D721Med (cell line): ENCODE data around the gene WFS1.

Experiments
- DNase-seq: peaks from one replicate; pipeline ENCODE4 v3.0.0; 2011; ENCODE audit warnings: low spot score; ENCODE audit not compliant: insufficient read length
- FAIRE-seq: peaks from 2 replicates; lab custom pipeline; 2011; peaks lifted over from hg19 to GRCh38; lab: Jason Lieb, UNC
- CTCF ChIP-seq: IDR thresholded peaks from 2 replicates; pipeline ENCODE4 v1.5.1; 2012; ENCODE audit warnings: mild to moderate bottlenecking, control low read depth; ENCODE audit not compliant: insufficient read depth; ENCODE audit errors: missing control alignments

The WFS1 gene

GRCh38 chr4:6300359-6300758 is 30.7 kb downstream of the WFS1 start:
- FAIRE-seq (no peak), DNase-seq (no peak)
- TF ChIP-seq CTCF, result no peak

- no peak for TF ChIP-seq CTCF
- FAIRE-seq, result no peak
- DNase-seq, result no peak
Measured at GRCh38 chr4:6301051-6301731, 31.5 kb downstream of the WFS1 start.

- no peak for DNase-seq
- FAIRE-seq, result no peak
- TF ChIP-seq CTCF, result no peak
Measured at GRCh38 chr4:6301732-6302442, 32.2 kb downstream of the WFS1 start.

- TF ChIP-seq CTCF, result no peak
- FAIRE-seq (no peak), DNase-seq (no peak)
Measured at GRCh38 chr4:6302869-6303268, 33.2 kb downstream of the WFS1 start.

GRCh38 chr4:6303943-6304342 is 34.3 kb downstream of the WFS1 start:
- DNase-seq (no peak), FAIRE-seq (no peak)
- TF ChIP-seq CTCF, result no peak

GRCh38 chr4:6306299-6306698 is 36.6 kb downstream of the WFS1 start:
- no peak for TF ChIP-seq CTCF
- DNase-seq (no peak), FAIRE-seq (no peak)

GRCh38 chr4:6307230-6307629 is 37.6 kb downstream of the WFS1 start:
- FAIRE-seq (no peak), DNase-seq (no peak)
- TF ChIP-seq CTCF, result no peak
